NCI-H345 (cell line): ENCODE measurements around the gene COA7.
"Not testable (repeated sequence)": the region's sequence is repeated elsewhere in the genome, so short reads cannot be mapped to it uniquely, and the experiment has no call there.

ENCODE experiments used
- DNase-seq: peaks from one replicate; lab custom pipeline; 2025; lab: John Stamatoyannopoulos, UW

Gene COA7

GRCh38 chr1:52697795-52698674 is at the start of gene COA7:
Gene COA7 (minus strand): TSS chr1:52698347. CDS start chr1:52698326, 21 bp downstream.
- DNase-seq, result peak; percentile 89

- no peak for DNase-seq
Measured at GRCh38 chr1:52747450-52747849, 49.3 kb upstream of the COA7 start.

GRCh38 chr1:52746189-52746588 is 48.0 kb upstream of the COA7 start:
- DNase-seq, result no peak

- DNase-seq, result no peak
Measured at GRCh38 chr1:52741259-52741658, 43.1 kb upstream of the COA7 start.

GRCh38 chr1:52739699-52740467 is 41.7 kb upstream of the COA7 start:
- no peak for DNase-seq

GRCh38 chr1:52738893-52739292 is 40.7 kb upstream of the COA7 start:
- DNase-seq, result no peak

GRCh38 chr1:52738148-52738547 is 40.0 kb upstream of the COA7 start:
- DNase-seq, result no peak

GRCh38 chr1:52735371-52735770 is 37.2 kb upstream of the COA7 start:
- not testable (repeated sequence) for DNase-seq

- no peak for DNase-seq
Measured at GRCh38 chr1:52733368-52733767, 35.2 kb upstream of the COA7 start.

- DNase-seq, result no peak
Measured at GRCh38 chr1:52727956-52728656, 30.0 kb upstream of the COA7 start.

- DNase-seq, result no peak
Measured at GRCh38 chr1:52727114-52727586, 29.0 kb upstream of the COA7 start.

- peak; percentile 91 for DNase-seq
Measured at GRCh38 chr1:52726265-52727113, 28.3 kb upstream of the COA7 start, which contains the start of gene ZYG11B. Gene ZYG11B (plus strand): TSS chr1:52726453. CDS start chr1:52726654, 201 bp downstream.

- no peak for DNase-seq
Measured at GRCh38 chr1:52725903-52726264, 27.7 kb upstream of the COA7 start.

- no peak for DNase-seq
Measured at GRCh38 chr1:52723260-52723659, 25.1 kb upstream of the COA7 start.

GRCh38 chr1:52715296-52715695 is 17.1 kb upstream of the COA7 start:
- DNase-seq, result not testable (repeated sequence)

- DNase-seq, result no peak
Measured at GRCh38 chr1:52713590-52713989, 15.4 kb upstream of the COA7 start.

- no peak for DNase-seq
Measured at GRCh38 chr1:52709016-52709415, 10.9 kb upstream of the COA7 start.

GRCh38 chr1:52707927-52708655 is 9.9 kb upstream of the COA7 start:
- no peak for DNase-seq

- DNase-seq, result no peak
Measured at GRCh38 chr1:52706941-52707926, 9.1 kb upstream of the COA7 start.
